Sciatic nerve (tissue), 2 donors: Measurements from ENCODE around the gene NBPF14. TPM values are rescaled to one million over a fixed set of nuclear protein-coding genes. Genes with fewer than 3 reads are reported as not detected.
"Not testable (repeated sequence)": the region's sequence is repeated elsewhere in the genome, so short reads cannot be mapped to it uniquely, and the experiment has no call there.

Experiments used
- ATAC-seq: fragments of 200-7000 bp; cut with Tn5 transposase; one replicate; pipeline ENCODE4 v1.9.1; 2020; ENCODE audit warnings: mild to moderate bottlenecking, moderate library complexity
- DNase-seq: peaks from one replicate; pipeline ENCODE4 v3.0.0-alpha.2; 2020; ENCODE audit warnings: low spot score
- intact Hi-C: fragments of 100-400 bp; cut with DNase I; formaldehyde crosslinking; loops from one replicate; pipeline ENCODE4 v1.14.2; 2022
- total RNA-seq: library from RNA; stranded (reverse); fragmentation: NEBNext Ultra II Directional; extraction: Animal tissue kit (Norgen Biotek cat#: 25700); gene quantifications from one replicate; pipeline ENCODE4 v1.2.1, GENCODE V29; 2021
- donor health status: DM: no; HTN: no; CAD: no.
- donor health status: DM: no; HTN: no; CAD: no.

Gene NBPF14
- 60.5 TPM for total RNA-seq

DNA sequence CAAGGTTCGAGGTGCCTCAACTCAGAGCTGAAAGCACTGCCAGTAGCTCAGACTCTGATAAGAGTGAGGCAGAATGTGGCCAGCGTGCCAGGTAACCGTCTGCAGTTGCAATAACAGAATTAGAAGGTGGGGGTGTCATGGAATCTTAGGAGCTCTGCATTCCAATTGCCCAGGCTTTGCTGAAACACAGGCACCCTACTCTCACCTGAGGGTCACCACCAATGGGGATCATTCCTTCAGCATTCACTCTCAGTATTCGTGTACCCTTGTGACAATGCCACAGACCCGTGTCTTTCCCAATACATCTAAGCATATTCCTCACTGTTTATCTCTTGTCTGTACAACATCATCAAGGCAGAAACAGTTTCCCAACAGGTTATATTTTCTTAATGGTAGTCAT lies at the start of gene NBPF14:
TSS of gene NBPF14 (minus strand) at position 101 of the 400 bp plus-strand sequence. CDS start 294 bp downstream, outside the sequence.
- intact Hi-C loops, DNase-seq, ATAC-seq: not testable (repeated sequence)

DNA sequence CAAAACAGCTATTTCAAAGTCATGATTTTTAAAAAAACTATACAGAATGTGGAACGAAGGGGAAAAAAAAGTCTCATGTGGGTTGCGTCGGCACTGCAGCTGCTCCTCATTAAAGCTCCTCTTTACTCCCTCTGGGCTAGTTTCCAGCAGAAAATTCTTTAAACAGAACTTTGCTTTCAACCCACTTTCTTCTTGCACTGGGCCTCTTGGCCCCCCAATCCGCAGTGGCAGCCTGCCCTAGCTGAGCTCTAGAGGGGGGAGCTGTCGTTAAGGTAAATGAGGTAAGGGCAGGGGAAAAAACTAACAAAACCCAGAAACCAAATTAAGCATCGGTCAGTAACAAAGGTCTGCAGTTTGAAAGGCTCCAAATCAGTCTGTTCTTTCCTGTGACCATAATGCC lies 29.6 kb upstream of the NBPF14 start:
- DNase-seq = peak; percentile 48
- intact Hi-C loops = not testable (repeated sequence)

GRCh38 chr1:148618216-148618615 lies 22.4 kb upstream of the NBPF14 start:
- intact Hi-C loops, DNase-seq, ATAC-seq: not testable (repeated sequence)

More for the DNA sequence above, 29.6 kb upstream of the NBPF14 start:
- ATAC-seq = not testable (repeated sequence)

DNA sequence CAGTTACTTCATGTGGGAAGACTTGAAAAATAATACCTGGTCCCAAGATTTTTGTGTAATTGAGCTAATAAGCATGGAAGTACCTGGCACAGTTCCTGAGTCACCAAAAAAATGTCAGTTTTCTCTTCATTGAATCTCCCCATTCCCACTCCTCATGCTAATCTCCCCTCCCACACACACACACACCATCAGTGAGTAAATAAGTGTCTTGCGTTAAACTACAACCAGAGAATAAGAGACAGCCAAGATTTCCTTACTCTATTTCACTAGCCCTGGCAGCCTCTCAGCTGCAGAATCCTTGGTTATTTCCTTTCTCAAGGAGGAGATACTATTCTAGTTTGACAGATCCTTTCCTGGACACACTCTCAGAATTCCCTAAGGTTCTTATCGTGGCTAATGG lies 9.5 kb upstream of the NBPF14 start:
- DNase-seq, intact Hi-C loops, ATAC-seq: not testable (repeated sequence)

- intact Hi-C loops, ATAC-seq, DNase-seq: not testable (repeated sequence)
Measured at GRCh38 chr1:148595360-148595759, 451 bp downstream of the NBPF14 start.

DNA sequence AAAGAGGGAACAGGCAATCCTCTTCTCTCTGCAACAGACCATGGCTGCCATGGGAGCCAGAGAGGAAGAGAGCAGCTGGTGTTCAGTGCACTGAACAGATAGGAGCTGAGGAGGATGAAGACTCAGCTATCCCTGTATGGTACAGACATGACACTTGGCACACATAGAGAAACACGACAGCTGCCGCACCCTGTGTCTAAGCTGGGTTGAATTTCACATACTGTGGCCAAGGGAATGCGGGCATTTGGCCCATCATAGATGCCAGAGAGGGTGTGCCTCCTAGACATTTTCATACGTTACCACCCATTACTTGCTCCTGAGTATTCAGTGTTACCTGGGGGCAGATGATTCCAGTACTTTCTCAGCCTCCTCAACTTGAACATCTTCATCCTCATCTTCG lies 4.7 kb downstream of the NBPF14 start:
- DNase-seq, ATAC-seq, intact Hi-C loops: not testable (repeated sequence)

GRCh38 chr1:148532158-148532557 lies 63.7 kb downstream of the NBPF14 start:
- DNase-seq, ATAC-seq, intact Hi-C loops: not testable (repeated sequence)

GRCh38 chr1:148529101-148529567 lies 66.7 kb downstream of the NBPF14 start:
- ATAC-seq, intact Hi-C loops, DNase-seq: not testable (repeated sequence)

GRCh38 chr1:148528591-148528990 lies 67.2 kb downstream of the NBPF14 start:
- intact Hi-C loops = not testable (repeated sequence)

DNA sequence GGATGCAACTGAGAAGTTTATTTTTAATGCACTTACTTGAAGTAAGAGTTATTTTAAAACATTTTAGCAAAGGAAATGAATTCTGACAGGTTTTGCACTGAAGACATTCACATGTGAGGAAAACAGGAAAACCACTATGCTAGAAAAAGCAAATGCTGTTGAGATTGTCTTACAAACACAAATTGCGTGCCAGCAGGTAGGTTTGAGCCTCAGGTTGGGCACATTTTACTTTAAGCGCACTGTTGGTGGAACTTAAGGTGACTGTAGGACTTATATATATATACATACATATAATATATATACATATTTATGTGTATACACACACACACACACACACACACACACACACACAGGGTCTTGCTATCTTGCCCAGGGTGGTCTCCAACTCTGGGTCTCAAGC lies 69.2 kb downstream of the NBPF14 start:
- ATAC-seq = not testable (repeated sequence)

More at GRCh38 chr1:148528591-148528990, 67.2 kb downstream of the NBPF14 start:
- not testable (repeated sequence) for DNase-seq, ATAC-seq

GRCh38 chr1:148523205-148524144 lies 72.3 kb downstream of the NBPF14 start:
- DNase-seq, intact Hi-C loops: not testable (repeated sequence)
- ATAC-seq = peak; percentile 65

More for the DNA sequence above, 69.2 kb downstream of the NBPF14 start:
- intact Hi-C loops, DNase-seq: not testable (repeated sequence)

DNA sequence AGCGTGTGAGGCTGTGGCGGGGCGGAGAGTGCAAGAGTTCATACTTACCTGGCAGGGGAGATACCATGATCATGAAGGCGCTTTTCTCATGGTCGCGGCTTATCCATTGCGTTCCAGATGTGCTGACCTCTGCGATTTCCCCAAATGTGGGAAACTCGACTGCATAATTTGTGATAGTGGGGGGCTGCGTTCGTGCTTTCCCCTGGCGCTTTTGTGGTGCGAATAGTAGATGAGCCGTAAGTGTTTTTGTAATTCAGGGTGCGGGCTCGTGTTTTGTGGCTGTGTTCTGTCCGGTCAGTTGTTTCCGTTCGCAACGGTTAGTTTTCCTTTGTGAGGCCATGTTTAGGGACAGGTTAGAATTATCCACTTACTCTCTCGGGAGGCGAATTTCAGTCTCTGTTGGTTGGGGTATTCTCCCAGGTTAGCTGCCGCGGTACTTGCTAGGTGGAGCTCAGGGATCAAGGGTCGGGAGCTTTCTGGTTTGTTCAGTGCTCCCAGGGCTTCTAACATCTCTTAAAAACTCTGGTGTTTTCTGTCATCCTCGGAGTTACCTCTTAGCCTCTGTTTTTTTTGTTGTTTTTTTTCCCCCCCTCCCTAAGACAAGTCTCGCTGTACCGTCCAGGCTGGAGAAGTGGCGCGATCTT lies 73.1 kb downstream of the NBPF14 start:
- peak; percentile 92 for ATAC-seq
- DNase-seq = peak; percentile 84
- intact Hi-C loops = not testable (repeated sequence)

GRCh38 chr1:148522072-148522471 lies 73.7 kb downstream of the NBPF14 start:
- intact Hi-C loops = not testable (repeated sequence)
- peak; percentile 86 for DNase-seq
- peak; percentile 93 for ATAC-seq

GRCh38 chr1:148514310-148514709 lies 81.5 kb downstream of the NBPF14 start:
- DNase-seq, ATAC-seq, intact Hi-C loops: not testable (repeated sequence)

GRCh38 chr1:148512571-148513184 lies 83.1 kb downstream of the NBPF14 start:
- ATAC-seq, intact Hi-C loops, DNase-seq: not testable (repeated sequence)

DNA sequence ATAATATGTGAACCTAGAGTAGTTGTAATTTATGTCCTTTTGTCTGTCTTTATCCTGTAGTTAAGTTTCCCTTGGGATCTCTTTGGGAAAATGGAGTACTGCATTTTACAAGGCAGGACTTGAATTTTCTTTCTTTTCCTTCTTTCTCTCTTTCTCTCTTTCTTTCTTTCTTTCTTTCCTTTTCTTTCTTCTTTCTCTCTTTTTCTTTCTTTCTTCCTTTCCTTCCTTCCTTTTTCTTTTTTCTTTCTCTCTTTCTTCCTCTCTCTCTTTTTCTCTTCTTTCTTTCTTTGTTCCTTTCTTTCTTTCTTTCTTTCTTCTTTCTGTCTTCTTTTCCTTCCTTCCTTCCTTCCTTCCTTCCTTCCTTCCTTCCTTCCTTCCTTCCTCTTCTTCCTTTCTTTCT lies 101.9 kb downstream of the NBPF14 start:
- ATAC-seq, intact Hi-C loops, DNase-seq: not testable (repeated sequence)

GRCh38 chr1:148483029-148483428 lies 112.8 kb downstream of the NBPF14 start, which contains the start of gene PPIAL4G:
Gene PPIAL4G, minus strand, starts transcription at chr1:148483302. Its CDS starts 50 bp downstream, at chr1:148483252.
- DNase-seq, ATAC-seq, intact Hi-C loops: not testable (repeated sequence)
